Uterus (tissue), 2 donors: ENCODE data around the gene SRPK2.

Source experiments
- POLR2A ChIP-seq, 2 donors: fragments of 450-650 bp; IDR thresholded peaks; one replicate each; pipeline ENCODE4 v1.6.1; 2016; ENCODE audit warnings: antibody characterized with exemption in 2 of 2, mild to moderate bottlenecking in 1 of 2, moderate library complexity in 1 of 2
- TF ChIP-seq, protein P1 (sequence below), 4 experiments: fragments of 200-600 bp in 2 of 4; fragments of 450-650 bp in 2 of 4; sonication (generic) in 2 of 4; IDR thresholded peaks; one replicate each; pipeline ENCODE4 v1.5.1; 2016 to 2019; ENCODE audit warnings: antibody characterized with exemption in 4 of 4, mild to moderate bottlenecking in 2 of 4, moderate library complexity in 1 of 4

DNA sequence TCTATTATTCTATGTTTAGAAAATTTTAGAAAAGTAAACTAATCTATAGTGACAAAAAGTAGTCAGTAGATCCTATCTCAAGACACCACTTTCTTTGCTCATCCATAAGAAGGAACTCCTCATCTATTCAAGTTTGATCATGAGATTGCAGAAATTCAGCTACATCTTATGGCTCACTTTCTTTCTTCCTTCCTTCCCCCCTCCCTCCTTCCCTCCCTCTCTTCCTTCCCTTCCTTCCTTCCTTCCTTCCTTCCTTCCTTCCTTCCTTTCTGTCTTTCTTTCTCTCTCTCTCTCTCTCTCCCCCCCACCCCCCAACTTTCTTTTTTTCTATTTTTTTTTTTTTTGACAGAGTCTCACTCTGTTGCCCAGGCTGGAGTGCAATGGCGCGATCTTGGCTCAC is 35.3 kb upstream of the SRPK2 start:
- TF ChIP-seq, protein P1, sequence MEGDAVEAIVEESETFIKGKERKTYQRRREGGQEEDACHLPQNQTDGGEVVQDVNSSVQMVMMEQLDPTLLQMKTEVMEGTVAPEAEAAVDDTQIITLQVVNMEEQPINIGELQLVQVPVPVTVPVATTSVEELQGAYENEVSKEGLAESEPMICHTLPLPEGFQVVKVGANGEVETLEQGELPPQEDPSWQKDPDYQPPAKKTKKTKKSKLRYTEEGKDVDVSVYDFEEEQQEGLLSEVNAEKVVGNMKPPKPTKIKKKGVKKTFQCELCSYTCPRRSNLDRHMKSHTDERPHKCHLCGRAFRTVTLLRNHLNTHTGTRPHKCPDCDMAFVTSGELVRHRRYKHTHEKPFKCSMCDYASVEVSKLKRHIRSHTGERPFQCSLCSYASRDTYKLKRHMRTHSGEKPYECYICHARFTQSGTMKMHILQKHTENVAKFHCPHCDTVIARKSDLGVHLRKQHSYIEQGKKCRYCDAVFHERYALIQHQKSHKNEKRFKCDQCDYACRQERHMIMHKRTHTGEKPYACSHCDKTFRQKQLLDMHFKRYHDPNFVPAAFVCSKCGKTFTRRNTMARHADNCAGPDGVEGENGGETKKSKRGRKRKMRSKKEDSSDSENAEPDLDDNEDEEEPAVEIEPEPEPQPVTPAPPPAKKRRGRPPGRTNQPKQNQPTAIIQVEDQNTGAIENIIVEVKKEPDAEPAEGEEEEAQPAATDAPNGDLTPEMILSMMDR (IDR thresholded peaks at IDR 0.05): no peak
- TF ChIP-seq POLR2A (IDR thresholded peaks at IDR 0.05): no peak
